ENCODE measurements around the gene FOLR1.

Gene FOLR1

GRCh38 chr11:72224564-72225410, 32.8 kb downstream of the FOLR1 start, which contains the start of gene INPPL1:
TSS of gene INPPL1 (plus strand) at chr11:72224767. CDS start at chr11:72224985, 218 bp downstream.
- DNase-seq: peak; percentile 83

- peak; percentile 34 for DNase-seq
These were observed 33.5 kb downstream of the FOLR1 start for GRCh38 chr11:72225411-72225951.

GRCh38 chr11:72226701-72227100, 34.8 kb downstream of the FOLR1 start:
- DNase-seq: peak; percentile 51

- DNase-seq: no peak
These were observed 35.6 kb downstream of the FOLR1 start for GRCh38 chr11:72227316-72228228.

- no peak for DNase-seq
These were observed 36.4 kb downstream of the FOLR1 start for GRCh38 chr11:72228229-72228843.

GRCh38 chr11:72228844-72229231, 36.9 kb downstream of the FOLR1 start:
- no peak for DNase-seq

GRCh38 chr11:72229336-72229924, 37.5 kb downstream of the FOLR1 start:
- DNase-seq: no peak

- no peak for DNase-seq
These were observed 38.2 kb downstream of the FOLR1 start for GRCh38 chr11:72229925-72230763.

GRCh38 chr11:72230764-72231365, 38.9 kb downstream of the FOLR1 start:
- no peak for DNase-seq

GRCh38 chr11:72231396-72232259, 39.7 kb downstream of the FOLR1 start:
- DNase-seq: no peak

- no peak for DNase-seq
These were observed 40.5 kb downstream of the FOLR1 start for GRCh38 chr11:72232260-72233055.

GRCh38 chr11:72233056-72233772, 41.3 kb downstream of the FOLR1 start:
- no peak for DNase-seq

GRCh38 chr11:72233773-72234513, 42.0 kb downstream of the FOLR1 start:
- DNase-seq: no peak

- DNase-seq: no peak
These were observed 42.5 kb downstream of the FOLR1 start for GRCh38 chr11:72234514-72234830.

- DNase-seq: no peak
These were observed 43.0 kb downstream of the FOLR1 start for GRCh38 chr11:72234920-72235319.

GRCh38 chr11:72235351-72236057, 43.6 kb downstream of the FOLR1 start:
- no peak for DNase-seq

GRCh38 chr11:72236083-72236697, 44.2 kb downstream of the FOLR1 start:
- DNase-seq: no peak

Data from eye (tissue), 1 donor.